Parathyroid adenoma (tissue), 2 donors: ENCODE data around the gene DUS4L.

ENCODE experiments used
- H2AFZ ChIP-seq: fragments of 300-600 bp; sonication (generic); one replicate; pipeline ENCODE4 v1.7.0; 2017; ENCODE audit warnings: antibody characterized with exemption, mild to moderate bottlenecking
- H3K27ac ChIP-seq: fragments of 300-600 bp; sonication (generic); one replicate; pipeline ENCODE4 v1.7.0; 2017
- H3K27me3 ChIP-seq: fragments of 300-600 bp; sonication (generic); one replicate; pipeline ENCODE4 v1.7.0; 2017; ENCODE audit warnings: low read length; ENCODE audit not compliant: control insufficient read depth, insufficient read depth
- H3K36me3 ChIP-seq: fragments of 300-600 bp; sonication (generic); one replicate; pipeline ENCODE4 v1.7.0; 2017; ENCODE audit warnings: low read length; ENCODE audit not compliant: control insufficient read depth, insufficient read depth
- H3K4me1 ChIP-seq: fragments of 300-600 bp; sonication (generic); one replicate; pipeline ENCODE4 v1.7.0; 2017; ENCODE audit warnings: control low read depth
- H3K4me2 ChIP-seq: fragments of 300-600 bp; sonication (generic); one replicate; pipeline ENCODE4 v1.7.0; 2017; ENCODE audit warnings: low read length
- H3K4me3 ChIP-seq: fragments of 300-600 bp; sonication (generic); one replicate; pipeline ENCODE4 v1.7.0; 2017; ENCODE audit warnings: low read depth, low read length
- H3K79me2 ChIP-seq: fragments of 300-600 bp; sonication (generic); one replicate; pipeline ENCODE4 v1.7.0; 2017; ENCODE audit warnings: control low read depth
- H3K9ac ChIP-seq: fragments of 300-600 bp; sonication (generic); one replicate; pipeline ENCODE4 v1.7.0; 2017; ENCODE audit warnings: mild to moderate bottlenecking
- H3K9me3 ChIP-seq: fragments of 300-600 bp; sonication (generic); one replicate; pipeline ENCODE4 v1.7.0; 2017; ENCODE audit warnings: low read length; ENCODE audit not compliant: control insufficient read depth
- CTCF ChIP-seq: fragments of 300-600 bp; sonication (generic); IDR thresholded peaks from one replicate; pipeline ENCODE4 v1.7.0; 2017; ENCODE audit warnings: antibody characterized with exemption, mild to moderate bottlenecking
- donor health status: primary hyperparathyroidism.

DUS4L gene

GRCh38 chr7:107551936-107552335 lies 11.8 kb upstream of the DUS4L start:
- Histone ChIP-seq H3K9me3 (no peaks in the 10 kb centered on the region), H3K36me3 (no peaks in the 10 kb centered on the region), H3K79me2 (peaks cover 10% of the 10 kb centered on the region), H3K4me2 (no peak overlapping the region), H3K27ac (no peak overlapping the region), H3K9ac (no peak overlapping the region), H2AFZ (no peak overlapping the region), H3K4me1 (no peaks in the 10 kb centered on the region), H3K27me3 (no peaks in the 10 kb centered on the region), H3K4me3 (no peak overlapping the region)
- TF ChIP-seq CTCF: no peak

GRCh38 chr7:107555893-107556292 lies 7.9 kb upstream of the DUS4L start:
- Histone ChIP-seq H3K4me3 (no peak overlapping the region), H2AFZ (no peak overlapping the region), H3K4me1 (no peaks in the 10 kb centered on the region), H3K36me3 (no peaks in the 10 kb centered on the region), H3K79me2 (peaks cover 8% of the 10 kb centered on the region), H3K9me3 (no peaks in the 10 kb centered on the region), H3K27me3 (no peaks in the 10 kb centered on the region), H3K9ac (no peak overlapping the region), H3K4me2 (no peak overlapping the region), H3K27ac (no peak overlapping the region)
- TF ChIP-seq CTCF: no peak

GRCh38 chr7:107559864-107560263 lies 3.9 kb upstream of the DUS4L start:
- H2AFZ ChIP-seq: no peak overlapping the region
- TF ChIP-seq CTCF: no peak
- no peaks in the 10 kb centered on the region for H3K9me3 ChIP-seq
- no peaks in the 10 kb centered on the region for H3K27me3 ChIP-seq
- H3K4me3 ChIP-seq: no peak overlapping the region
- no peak overlapping the region for H3K4me2 ChIP-seq
- H3K36me3 ChIP-seq: no peaks in the 10 kb centered on the region
- H3K79me2 ChIP-seq: peaks cover 10% of the 10 kb centered on the region
- no peak overlapping the region for H3K9ac ChIP-seq
- peaks cover 5% of the 10 kb centered on the region for H3K4me1 ChIP-seq
- no peak overlapping the region for H3K27ac ChIP-seq

GRCh38 chr7:107560898-107561516 lies 2.8 kb upstream of the DUS4L start:
- Histone ChIP-seq H3K4me1 (peaks cover 5% of the 10 kb centered on the region), H3K4me3 (no peak overlapping the region), H2AFZ (no peak overlapping the region), H3K27me3 (no peaks in the 10 kb centered on the region), H3K4me2 (no peak overlapping the region), H3K9ac (no peak overlapping the region), H3K9me3 (no peaks in the 10 kb centered on the region), H3K27ac (no peak overlapping the region), H3K36me3 (no peaks in the 10 kb centered on the region), H3K79me2 (peaks cover 8% of the 10 kb centered on the region)
- no peak for TF ChIP-seq CTCF

- peak overlapping the region; percentile 88 for H3K27ac ChIP-seq
- H3K79me2 ChIP-seq: peaks cover 8% of the 10 kb centered on the region
Observed at GRCh38 chr7:107563081-107563774, 543 bp upstream of the DUS4L start.

More at GRCh38 chr7:107563081-107563774, 543 bp upstream of the DUS4L start:
- Histone ChIP-seq H3K36me3 (no peaks in the 10 kb centered on the region), H3K9ac (no peak overlapping the region), H2AFZ (peak overlapping the region; percentile 100), H3K27me3 (no peaks in the 10 kb centered on the region), H3K9me3 (no peaks in the 10 kb centered on the region), H3K4me2 (peak overlapping the region; percentile 87), H3K4me1 (peaks cover 5% of the 10 kb centered on the region), H3K4me3 (peak overlapping the region; percentile 89)
- no peak for TF ChIP-seq CTCF
